HL-60 (cell line): ENCODE results near the gene TMOD1.

Source experiments
- DNase-seq, 2 experiments: peaks; one replicate each; pipeline ENCODE4 v3.0.0-alpha.2; 2010 to 2020; ENCODE audit warnings: low read depth in 1 of 2, low spot score in 1 of 2
- H3K27ac ChIP-seq: fragments of 250-450 bp; sonication (Bioruptor Pico); replicated peaks from 2 replicates; pipeline ENCODE4 v1.5.1; 2020; ENCODE audit warnings: mild to moderate bottlenecking, moderate library complexity
- H3K27me3 ChIP-seq: fragments of 250-450 bp; sonication (Bioruptor Pico); 2 replicates; pipeline ENCODE4 v1.5.1; 2021; ENCODE audit warnings: mild to moderate bottlenecking, moderate library complexity; ENCODE audit not compliant: insufficient read depth, poor library complexity, severe bottlenecking
- H3K4me3 ChIP-seq: replicated peaks from 2 replicates; pipeline ENCODE4 v1.5.1; 2011; ENCODE audit warnings: mild to moderate bottlenecking, control low read depth, low read length; ENCODE audit not compliant: insufficient read depth
- GABPA ChIP-seq: IDR thresholded peaks from 2 replicates; pipeline ENCODE4 v1.6.1; 2012; ENCODE audit warnings: low read depth
- POLR2AphosphoS5 ChIP-seq: IDR thresholded peaks from 2 replicates; pipeline ENCODE4 v1.6.1; 2012; ENCODE audit warnings: low read depth
- SPI1 ChIP-seq: IDR thresholded peaks from 2 replicates; pipeline ENCODE4 v1.6.1; 2012; ENCODE audit warnings: low read depth, mild to moderate bottlenecking, borderline replicate concordance
- TF ChIP-seq, protein P1 (sequence below): IDR thresholded peaks from 2 replicates; pipeline ENCODE4 v1.6.1; 2012; ENCODE audit warnings: low read depth; ENCODE audit not compliant: insufficient replicate concordance
- TF ChIP-seq, protein P2 (sequence below): IDR thresholded peaks from one replicate; pipeline ENCODE4 v1.5.1; 2011; ENCODE audit warnings: low read length, control low read depth, inconsistent platforms; ENCODE audit not compliant: insufficient read depth

Gene TMOD1

DNA sequence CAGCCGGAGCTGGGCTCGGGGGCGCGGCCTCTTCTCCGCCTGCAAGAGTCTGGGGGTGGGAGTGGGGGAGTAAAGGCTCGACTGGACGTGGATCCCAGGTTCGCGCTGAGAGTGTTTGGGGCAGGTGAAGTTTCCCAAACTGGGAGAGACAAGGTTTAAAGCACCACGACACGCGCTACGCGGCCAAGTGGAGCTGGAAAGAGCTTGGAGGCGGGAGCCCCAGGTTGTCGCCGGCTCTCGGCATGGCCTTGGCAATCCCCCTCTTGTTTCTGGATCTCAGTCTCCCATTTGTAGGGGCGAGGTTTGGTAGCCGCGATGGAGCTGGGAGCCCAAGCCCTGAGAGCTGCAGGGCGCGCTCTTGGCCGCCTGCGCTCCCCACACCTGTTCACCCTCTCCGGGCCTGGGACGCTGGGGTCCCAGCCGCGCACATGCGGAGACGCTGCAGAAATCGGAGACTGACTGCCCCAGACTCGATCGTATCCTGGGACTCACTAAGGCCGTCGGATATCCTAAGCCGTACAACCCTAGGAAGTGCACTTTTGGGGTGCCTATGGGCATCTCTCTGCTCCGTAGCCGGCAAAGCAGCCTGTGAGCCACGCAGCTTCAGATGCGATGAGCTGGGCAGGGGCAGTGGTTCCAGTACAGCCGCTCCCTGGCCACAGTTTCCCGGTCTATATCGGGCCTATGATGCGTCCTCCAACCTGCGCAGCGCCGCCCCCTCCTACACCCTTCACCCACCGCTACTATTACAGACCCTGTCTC is 937 bp downstream of the TMOD1 start:
- Histone ChIP-seq H3K4me3 (peak overlapping the region; percentile 68), H3K27me3 (peaks cover 38% of the 10 kb centered on the region), H3K27ac (no peak overlapping the region)
- no peak for DNase-seq
- TF ChIP-seq GABPA (no peak), SPI1 (no peak), POLR2AphosphoS5 (no peak)
- TF ChIP-seq, protein P1, sequence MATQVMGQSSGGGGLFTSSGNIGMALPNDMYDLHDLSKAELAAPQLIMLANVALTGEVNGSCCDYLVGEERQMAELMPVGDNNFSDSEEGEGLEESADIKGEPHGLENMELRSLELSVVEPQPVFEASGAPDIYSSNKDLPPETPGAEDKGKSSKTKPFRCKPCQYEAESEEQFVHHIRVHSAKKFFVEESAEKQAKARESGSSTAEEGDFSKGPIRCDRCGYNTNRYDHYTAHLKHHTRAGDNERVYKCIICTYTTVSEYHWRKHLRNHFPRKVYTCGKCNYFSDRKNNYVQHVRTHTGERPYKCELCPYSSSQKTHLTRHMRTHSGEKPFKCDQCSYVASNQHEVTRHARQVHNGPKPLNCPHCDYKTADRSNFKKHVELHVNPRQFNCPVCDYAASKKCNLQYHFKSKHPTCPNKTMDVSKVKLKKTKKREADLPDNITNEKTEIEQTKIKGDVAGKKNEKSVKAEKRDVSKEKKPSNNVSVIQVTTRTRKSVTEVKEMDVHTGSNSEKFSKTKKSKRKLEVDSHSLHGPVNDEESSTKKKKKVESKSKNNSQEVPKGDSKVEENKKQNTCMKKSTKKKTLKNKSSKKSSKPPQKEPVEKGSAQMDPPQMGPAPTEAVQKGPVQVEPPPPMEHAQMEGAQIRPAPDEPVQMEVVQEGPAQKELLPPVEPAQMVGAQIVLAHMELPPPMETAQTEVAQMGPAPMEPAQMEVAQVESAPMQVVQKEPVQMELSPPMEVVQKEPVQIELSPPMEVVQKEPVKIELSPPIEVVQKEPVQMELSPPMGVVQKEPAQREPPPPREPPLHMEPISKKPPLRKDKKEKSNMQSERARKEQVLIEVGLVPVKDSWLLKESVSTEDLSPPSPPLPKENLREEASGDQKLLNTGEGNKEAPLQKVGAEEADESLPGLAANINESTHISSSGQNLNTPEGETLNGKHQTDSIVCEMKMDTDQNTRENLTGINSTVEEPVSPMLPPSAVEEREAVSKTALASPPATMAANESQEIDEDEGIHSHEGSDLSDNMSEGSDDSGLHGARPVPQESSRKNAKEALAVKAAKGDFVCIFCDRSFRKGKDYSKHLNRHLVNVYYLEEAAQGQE, result no peak
- TF ChIP-seq, protein P2, sequence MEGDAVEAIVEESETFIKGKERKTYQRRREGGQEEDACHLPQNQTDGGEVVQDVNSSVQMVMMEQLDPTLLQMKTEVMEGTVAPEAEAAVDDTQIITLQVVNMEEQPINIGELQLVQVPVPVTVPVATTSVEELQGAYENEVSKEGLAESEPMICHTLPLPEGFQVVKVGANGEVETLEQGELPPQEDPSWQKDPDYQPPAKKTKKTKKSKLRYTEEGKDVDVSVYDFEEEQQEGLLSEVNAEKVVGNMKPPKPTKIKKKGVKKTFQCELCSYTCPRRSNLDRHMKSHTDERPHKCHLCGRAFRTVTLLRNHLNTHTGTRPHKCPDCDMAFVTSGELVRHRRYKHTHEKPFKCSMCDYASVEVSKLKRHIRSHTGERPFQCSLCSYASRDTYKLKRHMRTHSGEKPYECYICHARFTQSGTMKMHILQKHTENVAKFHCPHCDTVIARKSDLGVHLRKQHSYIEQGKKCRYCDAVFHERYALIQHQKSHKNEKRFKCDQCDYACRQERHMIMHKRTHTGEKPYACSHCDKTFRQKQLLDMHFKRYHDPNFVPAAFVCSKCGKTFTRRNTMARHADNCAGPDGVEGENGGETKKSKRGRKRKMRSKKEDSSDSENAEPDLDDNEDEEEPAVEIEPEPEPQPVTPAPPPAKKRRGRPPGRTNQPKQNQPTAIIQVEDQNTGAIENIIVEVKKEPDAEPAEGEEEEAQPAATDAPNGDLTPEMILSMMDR, result no peak

DNA sequence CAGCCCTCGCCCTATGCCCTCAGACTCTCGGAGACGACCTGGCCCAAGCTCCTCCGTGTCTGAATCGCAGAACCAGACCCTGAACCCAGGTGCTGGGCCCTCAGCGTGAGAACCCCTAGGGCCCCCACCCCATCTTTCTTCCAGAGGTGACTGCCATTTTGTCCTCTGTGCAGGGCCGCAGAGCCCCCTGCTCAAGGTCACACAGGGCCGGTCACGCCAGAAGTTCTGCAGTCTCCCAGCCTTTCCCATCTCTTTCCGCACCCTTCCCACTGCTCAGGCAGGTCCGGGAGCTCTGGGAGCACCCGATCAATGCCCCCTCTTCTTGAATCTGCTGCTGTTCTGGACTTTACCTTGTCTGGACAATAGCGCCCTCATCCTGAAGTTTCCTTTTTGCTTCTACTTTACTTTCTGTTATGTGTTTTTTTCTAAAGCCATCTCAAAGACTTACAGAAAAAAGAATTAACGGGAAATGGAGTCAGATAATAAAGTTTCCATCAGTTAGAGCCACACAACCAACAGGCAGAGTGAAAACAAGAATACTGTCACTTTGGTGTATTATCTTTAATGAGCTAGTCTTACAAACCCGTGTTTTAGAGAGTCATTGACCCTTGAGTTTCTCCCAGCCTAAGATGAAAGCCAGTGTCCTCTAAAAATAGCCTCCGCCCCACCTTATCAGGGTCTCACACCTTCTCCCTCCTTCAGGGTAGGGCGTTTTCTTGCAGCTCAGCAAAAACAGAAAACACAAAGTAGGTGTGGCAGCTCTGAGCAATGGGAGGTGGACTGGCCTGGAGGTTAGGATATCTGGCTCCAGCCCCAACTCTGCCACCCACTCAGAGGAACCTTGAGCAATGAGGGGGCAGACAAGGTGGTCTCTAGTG is 1.8 kb downstream of the TMOD1 start:
- no peak for TF ChIP-seq POLR2AphosphoS5
- no peak for TF ChIP-seq GABPA
- TF ChIP-seq SPI1, result no peak
- TF ChIP-seq, protein P1, result no peak
- TF ChIP-seq, protein P2, result no peak
- no peak overlapping the region; the same call in 1 of the 2 replicates for H3K4me3 ChIP-seq
- DNase-seq, result no peak
- H3K27me3 ChIP-seq, result peaks cover 38% of the 10 kb centered on the region
- H3K27ac ChIP-seq, result no peak overlapping the region

DNA sequence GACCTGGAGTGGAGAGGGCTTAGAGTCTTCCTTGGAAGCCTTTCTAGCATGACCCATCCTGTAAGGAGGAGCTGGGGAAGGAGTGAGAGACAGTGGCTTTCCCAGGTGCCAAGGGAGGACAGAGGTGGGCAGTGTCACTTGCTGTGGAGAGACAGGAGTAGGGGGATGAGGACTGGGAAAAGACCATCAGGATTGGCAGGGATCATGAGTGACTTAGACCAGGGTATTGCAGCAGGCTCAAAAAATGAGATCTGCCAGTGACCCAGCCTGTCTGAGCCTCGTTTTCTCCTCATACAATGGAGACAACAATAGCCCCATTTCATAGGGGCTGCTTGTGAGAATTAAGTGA is 2.4 kb downstream of the TMOD1 start:
- DNase-seq, result no peak
- Histone ChIP-seq H3K27ac (no peak overlapping the region), H3K4me3 (no peak overlapping the region), H3K27me3 (peaks cover 38% of the 10 kb centered on the region)
- TF ChIP-seq POLR2AphosphoS5 (no peak), SPI1 (no peak)
- TF ChIP-seq, protein P1, result no peak
